HCT116 (cell line): Measurements from ENCODE around the gene FOXO6. TPM values are rescaled to one million over a fixed set of nuclear protein-coding genes. Genes with fewer than 3 reads are reported as not detected.

Experiments used
- ATAC-seq: fragments of 200-7000 bp; cut with Tn5 transposase; 2 replicates; pipeline ENCODE4 v1.9.1; 2020; ENCODE audit warnings: mild to moderate bottlenecking, moderate library complexity
- BruUV-seq: library from RNA; stranded (reverse); fragments of 400-500 nt; replicated peaks from 2 replicates; lab custom pipeline; 2021; lab: Mats Ljungman, UMichigan
- CTCF ChIA-PET: fragments of 300-600 bp; sonication (Branson Sonifier 250); formaldehyde crosslinking; loops from one replicate; lab custom pipeline; 2021; ENCODE audit warnings: antibody characterized with exemption; lab: Charles Lee
- POLR2A ChIA-PET: fragments of 300-600, 350-600 bp; sonication (Branson Sonifier 250); formaldehyde crosslinking; loops from one replicate; lab custom pipeline; 2021; ENCODE audit warnings: antibody characterized with exemption; lab: Charles Lee
- RAD21 ChIA-PET, 2 experiments: fragments of 300-600 bp; sonication (Branson Sonifier 250); formaldehyde crosslinking; loops; one replicate each; lab custom pipeline; 2023; ENCODE audit warnings: low total read pairs in 2 of 2; ENCODE audit not compliant: uncharacterized antibody in 2 of 2, unreplicated experiment in 2 of 2, low non-redundant PET in 1 of 2; lab: Charles Lee
- DNase-seq: peaks from one replicate; pipeline ENCODE4 v3.0.0-alpha.2; 2010; ENCODE audit warnings: low read depth, low spot score
- H2AFZ ChIP-seq: fragments of 200-600 bp; shearing (Covaris generic), sonication (generic); 2 replicates; pipeline ENCODE4 v1.6.1; 2017; ENCODE audit warnings: low read depth, mixed run types, mixed read lengths, antibody characterized with exemption, low read length; ENCODE audit not compliant: poor library complexity, severe bottlenecking
- H3K27ac ChIP-seq: 2 replicates; pipeline ENCODE4 v1.5.1; 2012; ENCODE audit warnings: low read depth, low read length
- H3K27me3 ChIP-seq: fragments of 200-600 bp; sonication (generic); 2 replicates; pipeline ENCODE4 v1.6.1; 2016; ENCODE audit warnings: mixed run types, low read length, mixed read lengths; ENCODE audit not compliant: insufficient read depth
- H3K36me3 ChIP-seq, 2 experiments: fragments of 200-500 bp in 1 of 2; fragments of 200-600 bp in 1 of 2; sonication (Bioruptor generic) in 1 of 2; sonication (generic) in 1 of 2; 2 replicates each; pipeline versions ENCODE4 v1.5.1 to v1.6.1; 2014 to 2016; ENCODE audit warnings: low read length in 2 of 2, inconsistent platforms in 1 of 2, mixed read lengths in 1 of 2, mixed run types in 1 of 2; ENCODE audit not compliant: insufficient read depth in 2 of 2, control insufficient read depth in 1 of 2
- H3K4me1 ChIP-seq, 2 experiments: fragments of 200-600 bp in 1 of 2; sonication (generic) in 1 of 2; 2 replicates each; pipeline versions ENCODE4 v1.5.1 to v1.6.1; 2012 to 2017; ENCODE audit warnings: low read length in 2 of 2, inconsistent platforms in 1 of 2, mild to moderate bottlenecking in 1 of 2, mixed read lengths in 1 of 2, mixed run types in 1 of 2, moderate library complexity in 1 of 2; ENCODE audit not compliant: insufficient read depth in 2 of 2, control insufficient read depth in 1 of 2
- H3K4me2 ChIP-seq: fragments of 200-600 bp; sonication (generic); 2 replicates; pipeline ENCODE4 v1.6.1; 2017; ENCODE audit warnings: mixed run types, low read length, mixed read lengths
- H3K4me3 ChIP-seq, 2 experiments: fragments of 200-600 bp in 1 of 2; sonication (generic) in 1 of 2; replicated peaks in 1 of 2; 2 replicates each; pipeline ENCODE4 v1.5.1; 2011 to 2016; ENCODE audit warnings: low read length in 2 of 2, control low read depth in 1 of 2, low read depth in 1 of 2, mild to moderate bottlenecking in 1 of 2, mixed read lengths in 1 of 2, mixed run types in 1 of 2
- H3K79me2 ChIP-seq: fragments of 200-600 bp; sonication (generic); 2 replicates; pipeline ENCODE4 v1.6.1; 2017; ENCODE audit warnings: mild to moderate bottlenecking, mixed run types, low read length, moderate library complexity, mixed read lengths; ENCODE audit not compliant: insufficient read depth
- H3K9ac ChIP-seq: fragments of 200-600 bp; sonication (generic); 2 replicates; pipeline ENCODE4 v1.6.1; 2016; ENCODE audit warnings: low read length, mixed read lengths
- H3K9me2 ChIP-seq: fragments of 200-600 bp; sonication (generic), shearing (Covaris generic); 2 replicates; pipeline ENCODE4 v1.6.1; 2017; ENCODE audit warnings: mixed run types, mild to moderate bottlenecking, moderate library complexity; ENCODE audit not compliant: insufficient read depth
- H3K9me3 ChIP-seq, 2 experiments: fragments of 200-500 bp in 1 of 2; fragments of 200-600 bp in 1 of 2; sonication (Bioruptor generic) in 1 of 2; sonication (generic) in 1 of 2; 2 replicates each; pipeline ENCODE4 v1.6.1; 2014 to 2017; ENCODE audit warnings: low read length in 2 of 2, mixed read lengths in 2 of 2, inconsistent platforms in 1 of 2, low read depth in 1 of 2, mild to moderate bottlenecking in 1 of 2, mixed run types in 1 of 2, moderate library complexity in 1 of 2; ENCODE audit not compliant: control insufficient read depth in 1 of 2, insufficient read depth in 1 of 2
- H4K20me1 ChIP-seq: fragments of 200-600 bp; sonication (generic), shearing (Covaris generic); 2 replicates; pipeline ENCODE4 v1.6.1; 2017; ENCODE audit warnings: mixed run types, mild to moderate bottlenecking, moderate library complexity; ENCODE audit not compliant: insufficient read depth
- CBX3 ChIP-seq: IDR thresholded peaks from 2 replicates; pipeline ENCODE4 v1.6.1; 2012; ENCODE audit warnings: low read depth
- ELF1 ChIP-seq: IDR thresholded peaks from 2 replicates; pipeline ENCODE4 v1.6.1; 2012; ENCODE audit warnings: low read depth, borderline replicate concordance
- JUND ChIP-seq: IDR thresholded peaks from 2 replicates; pipeline ENCODE4 v1.6.1; 2012
- MAX ChIP-seq: IDR thresholded peaks from 2 replicates; pipeline ENCODE4 v1.6.1; 2012
- POLR2AphosphoS5 ChIP-seq: IDR thresholded peaks from 2 replicates; pipeline ENCODE4 v1.6.1; 2011; ENCODE audit warnings: mild to moderate bottlenecking, low read depth, low read length, moderate library complexity
- SIN3A ChIP-seq: IDR thresholded peaks from 2 replicates; pipeline ENCODE4 v1.6.1; 2012; ENCODE audit warnings: low read depth
- SP1 ChIP-seq: IDR thresholded peaks from 2 replicates; pipeline ENCODE4 v1.6.1; 2012; ENCODE audit warnings: low read depth
- TCF7L2 ChIP-seq: IDR thresholded peaks from 2 replicates; pipeline ENCODE4 v1.7.0; 2011; ENCODE audit warnings: borderline replicate concordance, inconsistent platforms; ENCODE audit not compliant: insufficient read depth, insufficient read length; ENCODE audit errors: extremely low read depth
- ZFX ChIP-seq: fragments of 450-650 bp; IDR thresholded peaks from 2 replicates; pipeline ENCODE4 v1.6.1; 2017
- intact Hi-C: fragments of 100-400 bp; cut with micrococcal nuclease; formaldehyde crosslinking; loops from 2 replicates; pipeline ENCODE4 v1.10.0; 2022
- total RNA-seq: library from RNA; stranded (reverse); gene quantifications from one replicate; pipeline ENCODE4 v1.2.1, GENCODE V29; 2021; ENCODE audit not compliant: unreplicated experiment
- TF ChIP-seq, protein P1 (sequence below), 3 experiments: fragments of 200-600 bp in 1 of 3; sonication (generic) in 1 of 3; IDR thresholded peaks in 2 of 3; conservative IDR thresholded peaks in 1 of 3; 2 replicates each; pipeline ENCODE4 v1.5.1; 2012 to 2017; ENCODE audit warnings: low read depth in 2 of 3, low read length in 2 of 3, antibody characterized with exemption in 1 of 3, borderline replicate concordance in 1 of 3, control low read depth in 1 of 3, mild to moderate bottlenecking in 1 of 3, mixed read lengths in 1 of 3, mixed run types in 1 of 3, moderate library complexity in 1 of 3; ENCODE audit not compliant: insufficient read depth in 1 of 3

Gene FOXO6
- total RNA-seq, 1 experiment from 2014 or later, result 7.0 TPM

- TF ChIP-seq ZFX (no peak), SIN3A (no peak)
- TF ChIP-seq, all 23 proteins: peak for 0
Measured at GRCh38 chr1:41412748-41413147, 51.5 kb downstream of the FOXO6 start (continued).

GRCh38 chr1:41413748-41414281 is 52.6 kb downstream of the FOXO6 start:
- Histone ChIP-seq H3K4me1 (peaks cover 12 to 29% of the 10 kb centered on the region in 2 experiments; a peak in 3 of 4 replicates), H2AFZ (no peak overlapping the region), H3K4me2 (no peak overlapping the region), H3K27me3 (peaks cover 6% of the 10 kb centered on the region; the same call in 1 of the 2 replicates), H4K20me1 (no peaks in the 10 kb centered on the region), H3K9me2 (no peaks in the 10 kb centered on the region), H3K27ac (no peak overlapping the region), H3K4me3 (no peak overlapping the region), H3K9me3 (no peaks in the 10 kb centered on the region; a peak in 1 of 4 replicates), H3K36me3 (no peaks in the 10 kb centered on the region), H3K9ac (no peak overlapping the region), H3K79me2 (no peaks in the 10 kb centered on the region)
- BruUV-seq, result no TSS peak
- intact Hi-C loops, result no loop called here
- ChIA-PET CTCF (interaction anchor here (2.7 kb wide), 1 partner anchor 91 kb away, joined by 12 read pairs; no protein-coding TSS in a partner anchor), POLR2A (no interaction called here), RAD21 (no interaction called here)
- ATAC-seq, result no peak
- DNase-seq, result no peak
- TF ChIP-seq CBX3 (no peak), ELF1 (no peak), POLR2AphosphoS5 (no peak), SIN3A (no peak), JUND (no peak), TCF7L2 (no peak), SP1 (no peak), MAX (no peak)
- TF ChIP-seq, protein P1, sequence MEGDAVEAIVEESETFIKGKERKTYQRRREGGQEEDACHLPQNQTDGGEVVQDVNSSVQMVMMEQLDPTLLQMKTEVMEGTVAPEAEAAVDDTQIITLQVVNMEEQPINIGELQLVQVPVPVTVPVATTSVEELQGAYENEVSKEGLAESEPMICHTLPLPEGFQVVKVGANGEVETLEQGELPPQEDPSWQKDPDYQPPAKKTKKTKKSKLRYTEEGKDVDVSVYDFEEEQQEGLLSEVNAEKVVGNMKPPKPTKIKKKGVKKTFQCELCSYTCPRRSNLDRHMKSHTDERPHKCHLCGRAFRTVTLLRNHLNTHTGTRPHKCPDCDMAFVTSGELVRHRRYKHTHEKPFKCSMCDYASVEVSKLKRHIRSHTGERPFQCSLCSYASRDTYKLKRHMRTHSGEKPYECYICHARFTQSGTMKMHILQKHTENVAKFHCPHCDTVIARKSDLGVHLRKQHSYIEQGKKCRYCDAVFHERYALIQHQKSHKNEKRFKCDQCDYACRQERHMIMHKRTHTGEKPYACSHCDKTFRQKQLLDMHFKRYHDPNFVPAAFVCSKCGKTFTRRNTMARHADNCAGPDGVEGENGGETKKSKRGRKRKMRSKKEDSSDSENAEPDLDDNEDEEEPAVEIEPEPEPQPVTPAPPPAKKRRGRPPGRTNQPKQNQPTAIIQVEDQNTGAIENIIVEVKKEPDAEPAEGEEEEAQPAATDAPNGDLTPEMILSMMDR (IDR thresholded peaks at IDR 0.05 in 2 of 3, conservative IDR thresholded peaks at IDR 0.05 in 1 of 3; ENCODE audit: borderline replicate concordance in 1 of 3, insufficient read depth in 1 of 3, low read depth in 2 of 3, low read length in 2 of 3), result no peak
